ENCODE measurements around the gene MYG1.

DNA sequence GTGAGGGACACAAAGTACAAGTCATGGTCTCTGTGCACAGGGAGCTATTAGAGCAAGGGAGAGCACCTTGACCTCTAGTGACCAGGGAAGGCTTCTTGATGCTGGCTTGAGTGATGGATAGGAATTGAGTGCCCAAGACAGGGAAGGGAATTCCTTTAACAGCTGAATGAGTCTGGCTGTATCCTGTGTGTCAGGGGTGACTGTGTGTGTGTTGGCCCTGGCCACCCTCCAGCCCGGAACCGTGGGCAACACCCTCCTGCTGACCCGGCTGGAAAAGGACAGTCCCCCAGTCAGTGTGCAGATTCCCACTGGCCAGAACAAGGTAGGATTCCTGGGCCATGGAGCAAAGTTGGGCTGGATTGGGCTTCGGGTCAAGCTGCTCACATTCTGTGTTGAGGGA is 9.6 kb upstream of the MYG1 start:
- no peak for TF ChIP-seq EGR1 (IDR thresholded peaks at IDR 0.05; ENCODE audit: low read depth)
- TF ChIP-seq EZH2 (IDR thresholded peaks at IDR 0.05): no peak
